ENCODE measurements around the gene ZDHHC14.
"Not testable (repeated sequence)": the region's sequence is repeated elsewhere in the genome, so short reads cannot be mapped to it uniquely, and the experiment has no call there.

Gene ZDHHC14

GRCh38 chr6:157570752-157571151 lies 189.8 kb downstream of the ZDHHC14 start:
- Histone ChIP-seq H3K4me3 (ENCODE audit: severe bottlenecking) (no peak overlapping the region), H3K9me3 (ENCODE audit: severe bottlenecking) (no peaks in the 10 kb centered on the region), H3K27me3 (ENCODE audit: insufficient read depth, poor library complexity, severe bottlenecking) (peaks cover 3% of the 10 kb centered on the region), H3K36me3 (ENCODE audit: low read depth) (no peaks in the 10 kb centered on the region), H3K27ac (ENCODE audit: poor library complexity, severe bottlenecking) (no peak overlapping the region), H3K4me1 (ENCODE audit: insufficient read depth, poor library complexity, severe bottlenecking) (no peaks in the 10 kb centered on the region)
- ATAC-seq (ENCODE audit: low read depth) (no peak), DNase-seq (ENCODE audit: low spot score) (no peak)
- TF ChIP-seq CTCF (IDR thresholded peaks at IDR 0.05; ENCODE audit: poor library complexity, severe bottlenecking), result no peak

- Histone ChIP-seq H3K4me1 (ENCODE audit: insufficient read depth, poor library complexity, severe bottlenecking) (no peaks in the 10 kb centered on the region), H3K27me3 (ENCODE audit: insufficient read depth, poor library complexity, severe bottlenecking) (peaks cover 3% of the 10 kb centered on the region), H3K36me3 (ENCODE audit: low read depth) (no peaks in the 10 kb centered on the region), H3K4me3 (ENCODE audit: severe bottlenecking) (no peak overlapping the region), H3K27ac (ENCODE audit: poor library complexity, severe bottlenecking) (no peak overlapping the region), H3K9me3 (ENCODE audit: severe bottlenecking) (no peaks in the 10 kb centered on the region)
- ATAC-seq (ENCODE audit: low read depth), result no peak
- TF ChIP-seq CTCF (IDR thresholded peaks at IDR 0.05; ENCODE audit: poor library complexity, severe bottlenecking), result no peak
- no peak for DNase-seq (ENCODE audit: low spot score)
These were observed 190.3 kb downstream of the ZDHHC14 start for GRCh38 chr6:157571269-157571668.

GRCh38 chr6:157571950-157572349 lies 191.0 kb downstream of the ZDHHC14 start:
- TF ChIP-seq CTCF (IDR thresholded peaks at IDR 0.05; ENCODE audit: poor library complexity, severe bottlenecking), result no peak
- H3K9me3 ChIP-seq (ENCODE audit: severe bottlenecking), result no peaks in the 10 kb centered on the region
- DNase-seq (ENCODE audit: low spot score), result no peak

GRCh38 chr6:157574851-157575424 lies 193.9 kb downstream of the ZDHHC14 start:
- TF ChIP-seq CTCF (IDR thresholded peaks at IDR 0.05; ENCODE audit: poor library complexity, severe bottlenecking), result no peak
- Histone ChIP-seq H3K4me3 (ENCODE audit: severe bottlenecking) (no peak overlapping the region), H3K27me3 (ENCODE audit: insufficient read depth, poor library complexity, severe bottlenecking) (no peaks in the 10 kb centered on the region), H3K9me3 (ENCODE audit: severe bottlenecking) (no peaks in the 10 kb centered on the region), H3K4me1 (ENCODE audit: insufficient read depth, poor library complexity, severe bottlenecking) (no peaks in the 10 kb centered on the region), H3K27ac (ENCODE audit: poor library complexity, severe bottlenecking) (no peak overlapping the region), H3K36me3 (ENCODE audit: low read depth) (no peaks in the 10 kb centered on the region)
- DNase-seq (ENCODE audit: low spot score) (no peak), ATAC-seq (ENCODE audit: low read depth) (no peak)

More at GRCh38 chr6:157571950-157572349, 191.0 kb downstream of the ZDHHC14 start:
- Histone ChIP-seq H3K4me3 (ENCODE audit: severe bottlenecking) (no peak overlapping the region), H3K27ac (ENCODE audit: poor library complexity, severe bottlenecking) (no peak overlapping the region), H3K4me1 (ENCODE audit: insufficient read depth, poor library complexity, severe bottlenecking) (no peaks in the 10 kb centered on the region), H3K27me3 (ENCODE audit: insufficient read depth, poor library complexity, severe bottlenecking) (peaks cover 3% of the 10 kb centered on the region), H3K36me3 (ENCODE audit: low read depth) (no peaks in the 10 kb centered on the region)
- no peak for ATAC-seq (ENCODE audit: low read depth)

- no peak overlapping the region for H3K4me3 ChIP-seq (ENCODE audit: severe bottlenecking)
- H3K36me3 ChIP-seq (ENCODE audit: low read depth), result no peaks in the 10 kb centered on the region
- H3K4me1 ChIP-seq (ENCODE audit: insufficient read depth, poor library complexity, severe bottlenecking), result no peaks in the 10 kb centered on the region
- TF ChIP-seq CTCF (IDR thresholded peaks at IDR 0.05; ENCODE audit: poor library complexity, severe bottlenecking), result no peak
- H3K27ac ChIP-seq (ENCODE audit: poor library complexity, severe bottlenecking), result no peak overlapping the region
- no peaks in the 10 kb centered on the region for H3K27me3 ChIP-seq (ENCODE audit: insufficient read depth, poor library complexity, severe bottlenecking)
- ATAC-seq (ENCODE audit: low read depth) (no peak), DNase-seq (ENCODE audit: low spot score) (no peak)
- H3K9me3 ChIP-seq (ENCODE audit: severe bottlenecking), result no peaks in the 10 kb centered on the region
These were observed 194.6 kb downstream of the ZDHHC14 start for GRCh38 chr6:157575436-157576145.

- not testable (repeated sequence) for H3K27ac ChIP-seq (ENCODE audit: poor library complexity, severe bottlenecking); H3K4me1 ChIP-seq (ENCODE audit: insufficient read depth, poor library complexity, severe bottlenecking); H3K4me3 ChIP-seq (ENCODE audit: severe bottlenecking); H3K36me3 ChIP-seq (ENCODE audit: low read depth); H3K27me3 ChIP-seq (ENCODE audit: insufficient read depth, poor library complexity, severe bottlenecking); DNase-seq (ENCODE audit: low spot score); ATAC-seq (ENCODE audit: low read depth); H3K9me3 ChIP-seq (ENCODE audit: severe bottlenecking)
These were observed 196.0 kb downstream of the ZDHHC14 start for GRCh38 chr6:157576991-157577390.

- H3K27ac ChIP-seq (ENCODE audit: poor library complexity, severe bottlenecking); H3K4me1 ChIP-seq (ENCODE audit: insufficient read depth, poor library complexity, severe bottlenecking); H3K9me3 ChIP-seq (ENCODE audit: severe bottlenecking); ATAC-seq (ENCODE audit: low read depth); H3K4me3 ChIP-seq (ENCODE audit: severe bottlenecking); H3K27me3 ChIP-seq (ENCODE audit: insufficient read depth, poor library complexity, severe bottlenecking); H3K36me3 ChIP-seq (ENCODE audit: low read depth); DNase-seq (ENCODE audit: low spot score): not testable (repeated sequence)
These were observed 197.5 kb downstream of the ZDHHC14 start for GRCh38 chr6:157578527-157578926.
